NB4 (cell line): Measurements from ENCODE around the gene PLEKHS1.

Source experiments
- DNase-seq: peaks from one replicate; pipeline ENCODE4 v3.0.0; 2010; ENCODE audit warnings: low read depth
- H3K4me3 ChIP-seq: one replicate; pipeline ENCODE4 v1.5.1; 2011; ENCODE audit warnings: mild to moderate bottlenecking, low read depth, low read length, moderate library complexity
- CTCF ChIP-seq: IDR thresholded peaks from one replicate; pipeline ENCODE4 v1.5.1; 2012; ENCODE audit warnings: low read depth, low read length
- MAX ChIP-seq: IDR thresholded peaks from 2 replicates; pipeline ENCODE4 v1.6.1; 2011; ENCODE audit warnings: low read depth, low read length
- MYC ChIP-seq: IDR thresholded peaks from 2 replicates; pipeline ENCODE4 v1.6.1; 2011; ENCODE audit warnings: low read depth, low read length
- POLR2A ChIP-seq: IDR thresholded peaks from 2 replicates; pipeline ENCODE4 v1.6.1; 2011; ENCODE audit warnings: mild to moderate bottlenecking; ENCODE audit not compliant: insufficient read length; ENCODE audit errors: extremely low read depth

PLEKHS1 gene

GRCh38 chr10:113751181-113751732, at the start of gene PLEKHS1:
Gene PLEKHS1, plus strand, starts transcription at chr10:113751682. Its CDS starts 3,596 bp downstream, at chr10:113755278.
- H3K4me3 ChIP-seq = no peak within 1 kb of the TSS
- TF ChIP-seq CTCF = no peak
- TF ChIP-seq POLR2A = no peak
- TF ChIP-seq MYC = no peak
- TF ChIP-seq MAX = no peak
- DNase-seq = no peak

GRCh38 chr10:113704637-113705343, 46.7 kb upstream of the PLEKHS1 start:
- no peak overlapping the region for H3K4me3 ChIP-seq
- peak; percentile 64 for DNase-seq
- TF ChIP-seq CTCF (peak; percentile 69), MAX (0 out of 2 replicates have a peak, but pooled peaks have one; percentile 9), MYC (no peak)

- H3K4me3 ChIP-seq = no peak overlapping the region
- DNase-seq = no peak
- TF ChIP-seq MAX = no peak
- no peak for TF ChIP-seq MYC
- TF ChIP-seq POLR2A = no peak
- no peak for TF ChIP-seq CTCF
Observed at GRCh38 chr10:113705344-113705652, 46.2 kb upstream of the PLEKHS1 start.

GRCh38 chr10:113706623-113707022, 44.9 kb upstream of the PLEKHS1 start:
- TF ChIP-seq MAX (no peak), POLR2A (no peak), MYC (no peak), CTCF (no peak)
- no peak overlapping the region for H3K4me3 ChIP-seq
- no peak for DNase-seq

- no peak overlapping the region for H3K4me3 ChIP-seq
- no peak for TF ChIP-seq CTCF
- no peak for TF ChIP-seq MAX
- TF ChIP-seq POLR2A = no peak
- no peak for TF ChIP-seq MYC
- no peak for DNase-seq
Observed at GRCh38 chr10:113708640-113709039, 42.8 kb upstream of the PLEKHS1 start.
